C4-2B (cell line): ENCODE measurements around the gene PARP11.

Source experiments
- CTCF ChIP-seq: fragments of 450-650 bp; conservative IDR thresholded peaks from 2 replicates; pipeline ENCODE4 v1.5.1; 2017; ENCODE audit warnings: mild to moderate bottlenecking
- ZFX ChIP-seq: fragments of 450-650 bp; IDR thresholded peaks from 2 replicates; pipeline ENCODE4 v1.6.1; 2017

GRCh38 chr12:3842517-3842916, 30.7 kb downstream of the PARP11 start:
- TF ChIP-seq CTCF: no peak
- no peak for TF ChIP-seq ZFX
